IMR-90 (cell line): Measurements from ENCODE around the gene PFAS. TPM values are rescaled to one million over a fixed set of nuclear protein-coding genes. Genes with fewer than 3 reads are reported as not detected.

Source experiments
- ATAC-seq: fragments of 200-7000 bp; cut with Tn5 transposase; 2 replicates; pipeline ENCODE4 v1.9.1; 2020; ENCODE audit warnings: low read depth, mild to moderate bottlenecking, moderate library complexity
- BruUV-seq: library from RNA; stranded (reverse); fragments of 400-500 nt; replicated peaks from 2 replicates; lab custom pipeline; 2021; lab: Mats Ljungman, UMichigan
- CTCF ChIA-PET: fragments of 300-600 bp; formaldehyde crosslinking; extraction: SDS; loops from one replicate; lab custom pipeline; 2021; ENCODE audit warnings: antibody characterized with exemption; lab: Yijun Ruan, JAX
- POLR2A ChIA-PET: fragments of 300-600 bp; sonication (Branson Sonifier 250); formaldehyde crosslinking; loops from one replicate; lab custom pipeline; 2022; ENCODE audit warnings: antibody characterized with exemption; ENCODE audit not compliant: unreplicated experiment; lab: Charles Lee
- DNase-seq: peaks from one replicate; pipeline ENCODE4 v3.0.0; 2013
- H2AFZ ChIP-seq: replicated peaks from 2 replicates; pipeline ENCODE3; 2013; ENCODE audit warnings: low read length, mild to moderate bottlenecking; ENCODE audit not compliant: poor library complexity
- H2AK5ac ChIP-seq: 2 replicates; pipeline ENCODE4 v1.6.1; 2013; ENCODE audit warnings: low read depth, low read length, inconsistent platforms
- H2AK9ac ChIP-seq: replicated peaks from 2 replicates; pipeline ENCODE3; 2013; ENCODE audit warnings: mild to moderate bottlenecking, low read depth, low read length, moderate library complexity; ENCODE audit not compliant: poor library complexity
- H2BK120ac ChIP-seq: 2 replicates; pipeline ENCODE4 v1.6.1; 2013; ENCODE audit warnings: low read depth, low read length, inconsistent platforms
- H2BK15ac ChIP-seq: 3 replicates; pipeline ENCODE4 v1.6.1; 2013; ENCODE audit warnings: low read depth, low read length, inconsistent platforms
- H2BK20ac ChIP-seq: 2 replicates; pipeline ENCODE4 v1.6.1; 2013; ENCODE audit warnings: low read depth, mild to moderate bottlenecking, inconsistent platforms, low read length, moderate library complexity
- H2BK5ac ChIP-seq: 2 replicates; pipeline ENCODE4 v1.6.1; 2013; ENCODE audit warnings: mild to moderate bottlenecking, low read depth, low read length, inconsistent platforms; ENCODE audit not compliant: poor library complexity, severe bottlenecking
- H3K14ac ChIP-seq: replicated peaks from 2 replicates; pipeline ENCODE4 v1.6.1; 2013; ENCODE audit warnings: low read depth, low read length, inconsistent platforms
- H3K18ac ChIP-seq: 2 replicates; pipeline ENCODE4 v1.6.1; 2013; ENCODE audit warnings: low read depth, low read length, control low read depth
- H3K23ac ChIP-seq: 2 replicates; pipeline ENCODE4 v1.6.1; 2013; ENCODE audit warnings: low read depth, low read length, inconsistent platforms
- H3K27ac ChIP-seq: 2 replicates; pipeline ENCODE4 v1.5.1; 2013; ENCODE audit warnings: mild to moderate bottlenecking, control low read depth, low read length; ENCODE audit not compliant: insufficient read depth
- H3K27me3 ChIP-seq: 2 replicates; pipeline ENCODE4 v1.6.1; 2013; ENCODE audit warnings: low read length; ENCODE audit not compliant: control insufficient read depth, insufficient read depth
- H3K36me3 ChIP-seq: 2 replicates; pipeline ENCODE4 v1.6.1; 2013; ENCODE audit warnings: low read length, mixed read lengths; ENCODE audit not compliant: control insufficient read depth, insufficient read depth
- H3K4ac ChIP-seq: 2 replicates; pipeline ENCODE4 v1.6.1; 2013; ENCODE audit warnings: low read depth, low read length, inconsistent platforms
- H3K4me1 ChIP-seq: 2 replicates; pipeline ENCODE4 v1.6.1; 2013; ENCODE audit warnings: low read length, mixed read lengths; ENCODE audit not compliant: control insufficient read depth, insufficient read depth
- H3K4me2 ChIP-seq: 2 replicates; pipeline ENCODE4 v1.6.1; 2013; ENCODE audit warnings: low read depth, mild to moderate bottlenecking, control low read depth, low read length, moderate library complexity
- H3K4me3 ChIP-seq: 2 replicates; pipeline ENCODE4 v1.5.1; 2013; ENCODE audit warnings: low read depth, mild to moderate bottlenecking, control low read depth, low read length, moderate library complexity; ENCODE audit not compliant: insufficient read depth
- H3K56ac ChIP-seq: 2 replicates; pipeline ENCODE4 v1.6.1; 2013; ENCODE audit warnings: low read length, inconsistent platforms; ENCODE audit not compliant: insufficient read depth; ENCODE audit errors: extremely low read depth
- H3K79me1 ChIP-seq, 2 experiments: 2 replicates each; pipeline ENCODE4 v1.6.1; 2013; ENCODE audit warnings: low read length in 2 of 2, inconsistent platforms in 1 of 2, low read depth in 1 of 2
- H3K9ac ChIP-seq: 2 replicates; pipeline ENCODE4 v1.6.1; 2013; ENCODE audit warnings: low read depth, low read length, control low read depth
- H3K9me1 ChIP-seq: 2 replicates; pipeline ENCODE4 v1.6.1; 2013; ENCODE audit warnings: low read length, inconsistent platforms; ENCODE audit not compliant: insufficient read depth
- H3K9me3 ChIP-seq: 2 replicates; pipeline ENCODE4 v1.6.1; 2013; ENCODE audit warnings: low read length; ENCODE audit not compliant: control insufficient read depth, insufficient read depth
- H4K20me1 ChIP-seq: 2 replicates; pipeline ENCODE4 v1.6.1; 2013; ENCODE audit warnings: low read length, inconsistent platforms; ENCODE audit not compliant: insufficient read depth
- H4K5ac ChIP-seq: 2 replicates; pipeline ENCODE4 v1.6.1; 2013; ENCODE audit warnings: mild to moderate bottlenecking, low read depth, low read length, control low read depth
- H4K8ac ChIP-seq, 2 experiments: 2 replicates each; pipeline ENCODE4 v1.6.1; 2013; ENCODE audit warnings: low read depth in 2 of 2, low read length in 2 of 2, control low read depth in 1 of 2, inconsistent platforms in 1 of 2
- H4K91ac ChIP-seq: 2 replicates; pipeline ENCODE4 v1.6.1; 2013; ENCODE audit warnings: low read depth, low read length, inconsistent platforms; ENCODE audit not compliant: insufficient read depth
- BHLHE40 ChIP-seq: fragments of 150-350 bp; IDR thresholded peaks from 2 replicates; pipeline ENCODE4 v1.6.1; 2016; ENCODE audit warnings: mild to moderate bottlenecking, low read depth, low read length
- CHD1 ChIP-seq: IDR thresholded peaks from 2 replicates; pipeline ENCODE4 v1.6.1; 2012; ENCODE audit warnings: low read depth, low read length, improper control_type of control experiment
- CTCF ChIP-seq: conservative IDR thresholded peaks from 2 replicates; pipeline ENCODE4 v1.5.1; 2012; ENCODE audit warnings: mild to moderate bottlenecking, low read depth, low read length, improper control_type of control experiment
- ELK1 ChIP-seq: fragments of 150-350 bp; IDR thresholded peaks from 2 replicates; pipeline ENCODE4 v1.6.1; 2016; ENCODE audit warnings: low read depth, mild to moderate bottlenecking, low read length, moderate library complexity, borderline replicate concordance
- MAFK ChIP-seq: IDR thresholded peaks from 2 replicates; pipeline ENCODE4 v1.6.1; 2012; ENCODE audit warnings: low read depth, low read length, improper control_type of control experiment
- MAZ ChIP-seq: IDR thresholded peaks from 2 replicates; pipeline ENCODE4 v1.6.1; 2012; ENCODE audit warnings: low read depth, mild to moderate bottlenecking, low read length, improper control_type of control experiment, moderate library complexity, borderline replicate concordance
- NFE2L2 ChIP-seq: fragments of 150-350 bp; IDR thresholded peaks from 2 replicates; pipeline ENCODE4 v1.6.1; 2016; ENCODE audit warnings: low read depth, mild to moderate bottlenecking, low read length
- POLR2A ChIP-seq: IDR thresholded peaks from 2 replicates; pipeline ENCODE4 v1.6.1; 2012; ENCODE audit warnings: mild to moderate bottlenecking, low read depth, low read length
- RAD21 ChIP-seq: IDR thresholded peaks from 2 replicates; pipeline ENCODE4 v1.6.1; 2012; ENCODE audit warnings: low read length, improper control_type of control experiment
- RCOR1 ChIP-seq: IDR thresholded peaks from 2 replicates; pipeline ENCODE4 v1.6.1; 2012; ENCODE audit warnings: mild to moderate bottlenecking, low read length, improper control_type of control experiment; ENCODE audit not compliant: insufficient replicate concordance
- RFX5 ChIP-seq: IDR thresholded peaks from 2 replicates; pipeline ENCODE4 v1.8.0; 2012; ENCODE audit warnings: low read depth, mild to moderate bottlenecking, low read length, moderate library complexity
- USF2 ChIP-seq: fragments of 150-350 bp; IDR thresholded peaks from 2 replicates; pipeline ENCODE4 v1.6.1; 2017; ENCODE audit warnings: mild to moderate bottlenecking, antibody characterized with exemption, low read length, low read depth
- WGBS, 2 experiments: methylation state at CpG; one replicate each; pipeline versions ENCODE4 v1.1.5 to v1.1.7; 2013; ENCODE audit warnings: missing lambda C conversion rate in 2 of 2; ENCODE audit not compliant: insufficient read length in 1 of 2; ENCODE audit errors: extremely low coverage in 2 of 2; 5-methylcytosine and 5-hydroxymethylcytosine counted together
- dilution Hi-C: fragments of 300-500 bp; cut with HindIII; formaldehyde crosslinking; loops from one replicate; pipeline ENCODE4 v1.14.3; 2018; ENCODE audit warnings: low sequenced_read_pairs; ENCODE audit not compliant: unreplicated experiment
- in situ Hi-C: fragments of 300-500 bp; cut with MboI; formaldehyde crosslinking; loops from 3 replicates; pipeline ENCODE4 v1.14.3; 2019; ENCODE audit warnings: low sequenced_read_pairs, inconsistent platforms, mixed read lengths
- intact Hi-C: fragments of 100-400 bp; cut with micrococcal nuclease; formaldehyde crosslinking; loops from 2 replicates; pipeline ENCODE4 v1.10.0; 2022
- polyA plus RNA-seq, 3 experiments: library from polyadenylated mRNA; depleted of rRNA; stranded (reverse); fragments of >200 nt; gene quantifications; 2 replicates each; pipeline ENCODE4 v1.2.3, GENCODE V29; 2012; ENCODE audit warnings: low replicate concordance in 1 of 3
- total RNA-seq: library from RNA; depleted of rRNA; stranded (reverse); fragments of >200 nt; gene quantifications from 2 replicates; pipeline ENCODE4 v1.2.3, GENCODE V29; 2012

The PFAS gene
- total and polyA plus RNA-seq, 2 of the 4 experiments (the other 2 are of a cell fraction) = 20.7 to 26.2 TPM

DNA sequence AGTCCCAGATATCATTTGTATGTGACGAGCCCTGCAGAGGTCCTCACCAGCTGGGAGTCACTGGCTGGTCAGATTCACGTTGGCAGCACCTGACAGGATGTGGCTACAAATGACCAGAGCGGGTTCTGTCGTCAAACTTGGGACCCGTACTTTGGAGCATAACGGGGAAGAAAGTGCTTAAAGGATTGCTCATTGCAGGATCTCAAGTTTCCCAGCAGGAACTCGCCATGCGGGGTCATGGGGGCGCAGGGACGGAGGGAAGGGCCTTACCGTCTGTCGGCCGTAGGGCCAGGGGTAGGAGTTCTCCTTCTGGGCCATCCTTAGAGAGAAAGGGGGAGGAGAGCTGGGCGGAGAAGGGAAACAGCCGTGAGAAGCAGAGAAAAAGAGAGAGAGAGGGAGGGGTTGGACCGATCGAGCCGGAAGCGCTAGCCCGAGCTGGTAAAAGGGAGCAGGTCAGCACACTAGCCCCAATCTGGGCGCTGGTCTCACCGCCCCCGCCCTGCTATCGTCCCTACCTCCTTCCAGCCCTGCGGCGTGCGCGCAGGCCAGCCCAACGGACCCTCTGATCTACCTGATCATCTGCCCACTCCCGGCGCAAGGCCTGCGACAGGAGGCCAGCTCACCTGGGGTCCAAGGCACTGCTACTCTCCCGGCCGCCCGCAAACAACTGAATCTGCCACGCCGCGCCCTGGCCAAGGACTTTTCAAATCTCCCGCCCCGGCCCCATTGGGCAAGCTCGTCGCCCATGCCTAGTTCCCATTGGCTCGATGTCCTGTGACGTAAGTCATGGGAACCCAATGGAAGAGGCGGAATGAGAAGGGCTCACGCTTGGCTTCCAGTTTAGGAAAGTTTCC, 39.0 kb upstream of the PFAS start, which contains the start of gene AURKB:
TSS of gene AURKB (minus strand) at position 669 of the 854 bp plus-strand sequence. CDS start at position 318, 351 bp downstream.
- 0 out of 2 replicates have a peak, but pooled peaks cover 7% of the 10 kb centered on the region for H3K4me1 ChIP-seq
- H2BK5ac ChIP-seq = peak within 1 kb of the TSS; percentile 86
- dilution Hi-C loops = no loop called here
- H4K91ac ChIP-seq = peak within 1 kb of the TSS; percentile 79; the same call in 1 of the 2 replicates
- H3K23ac ChIP-seq = peak within 1 kb of the TSS; percentile 42
- peak within 1 kb of the TSS; percentile 50 for H2AK5ac ChIP-seq
- CTCF ChIA-PET = no interaction called here
- ATAC-seq = peak; percentile 97
- peak within 1 kb of the TSS; percentile 79 for H3K4ac ChIP-seq
- peak within 1 kb of the TSS; percentile 90 for H3K56ac ChIP-seq
- peak within 1 kb of the TSS; percentile 83; the same call in 1 of the 2 replicates for H3K27ac ChIP-seq
- peak within 1 kb of the TSS; percentile 87 for H3K4me2 ChIP-seq
- no peaks in the 10 kb centered on the region; the same call in 1 of the 2 replicates for H3K36me3 ChIP-seq
- POLR2A ChIA-PET = interaction anchor here (0.5 to 0.6 kb wide), 3 partner anchors 12 to 238 kb away, joined by 3 to 4 read pairs (median 3); no protein-coding TSS in a partner anchor
- H3K27me3 ChIP-seq = no peaks in the 10 kb centered on the region
- H4K5ac ChIP-seq = peak within 1 kb of the TSS; percentile 91; the same call in 1 of the 2 replicates
- peak within 1 kb of the TSS; percentile 74 for H3K4me3 ChIP-seq
- intact Hi-C loops = loop anchor here (1.0 kb wide), 1 partner anchor 10 kb away; no protein-coding TSS in a partner anchor
- H3K79me1 ChIP-seq = peaks cover 23 to 38% of the 10 kb centered on the region in 2 experiments
- in situ Hi-C loops = no loop called here
- peak; percentile 97 for DNase-seq
- H2BK15ac ChIP-seq = no peak within 1 kb of the TSS
- no peaks in the 10 kb centered on the region; the same call in 1 of the 2 replicates for H4K20me1 ChIP-seq
- no peak within 1 kb of the TSS; the same call in 1 of the 2 replicates for H3K18ac ChIP-seq
- H3K14ac ChIP-seq = peak within 1 kb of the TSS; percentile 78
- H3K9ac ChIP-seq = peak within 1 kb of the TSS; percentile 61
- no peaks in the 10 kb centered on the region for H3K9me3 ChIP-seq
- peak within 1 kb of the TSS; percentile 93 for H2AFZ ChIP-seq
- peak within 1 kb of the TSS; percentile 24; the same call in 1 of the 2 replicates for H2BK120ac ChIP-seq
- peak within 1 kb of the TSS; percentile 37 to 78 for H4K8ac ChIP-seq
- H3K9me1 ChIP-seq = peaks cover 9% of the 10 kb centered on the region; the same call in 1 of the 2 replicates
- no peak within 1 kb of the TSS for H2BK20ac ChIP-seq
- 0% methylated on average over 24 of the region's 46 CpGs; no CpG with 5 or more reads in 1 of the 2 experiments for WGBS, 2 experiments
- H2AK9ac ChIP-seq = peak within 1 kb of the TSS; percentile 97
- TSS peak; percentile 91 for BruUV-seq
- TF ChIP-seq CTCF = no peak
- peak; percentile 79 for TF ChIP-seq POLR2A
- 0 out of 2 replicates have a peak, but pooled peaks have one; percentile 29 for TF ChIP-seq MAZ
- peak; percentile 73 for TF ChIP-seq USF2
- no peak for TF ChIP-seq NFE2L2
- no peak for TF ChIP-seq RFX5
- no peak for TF ChIP-seq RAD21
- no peak for TF ChIP-seq RCOR1
- no peak for TF ChIP-seq MAFK
- no peak for TF ChIP-seq ELK1
- TF ChIP-seq CHD1 = peak; percentile 76; the same call in 1 of the 2 replicates
- peak; percentile 28; the same call in 1 of the 2 replicates for TF ChIP-seq BHLHE40
